SH-SY5Y (cell line): ENCODE results near the gene DCUN1D2.

Experiments
- GATA2 ChIP-seq: IDR thresholded peaks from 2 replicates; pipeline ENCODE4 v1.6.1; 2011; ENCODE audit warnings: mild to moderate bottlenecking, low read depth, low read length
- GATA3 ChIP-seq: IDR thresholded peaks from 2 replicates; pipeline ENCODE4 v1.6.1; 2011; ENCODE audit warnings: low read depth, mild to moderate bottlenecking, low read length, moderate library complexity

DNA sequence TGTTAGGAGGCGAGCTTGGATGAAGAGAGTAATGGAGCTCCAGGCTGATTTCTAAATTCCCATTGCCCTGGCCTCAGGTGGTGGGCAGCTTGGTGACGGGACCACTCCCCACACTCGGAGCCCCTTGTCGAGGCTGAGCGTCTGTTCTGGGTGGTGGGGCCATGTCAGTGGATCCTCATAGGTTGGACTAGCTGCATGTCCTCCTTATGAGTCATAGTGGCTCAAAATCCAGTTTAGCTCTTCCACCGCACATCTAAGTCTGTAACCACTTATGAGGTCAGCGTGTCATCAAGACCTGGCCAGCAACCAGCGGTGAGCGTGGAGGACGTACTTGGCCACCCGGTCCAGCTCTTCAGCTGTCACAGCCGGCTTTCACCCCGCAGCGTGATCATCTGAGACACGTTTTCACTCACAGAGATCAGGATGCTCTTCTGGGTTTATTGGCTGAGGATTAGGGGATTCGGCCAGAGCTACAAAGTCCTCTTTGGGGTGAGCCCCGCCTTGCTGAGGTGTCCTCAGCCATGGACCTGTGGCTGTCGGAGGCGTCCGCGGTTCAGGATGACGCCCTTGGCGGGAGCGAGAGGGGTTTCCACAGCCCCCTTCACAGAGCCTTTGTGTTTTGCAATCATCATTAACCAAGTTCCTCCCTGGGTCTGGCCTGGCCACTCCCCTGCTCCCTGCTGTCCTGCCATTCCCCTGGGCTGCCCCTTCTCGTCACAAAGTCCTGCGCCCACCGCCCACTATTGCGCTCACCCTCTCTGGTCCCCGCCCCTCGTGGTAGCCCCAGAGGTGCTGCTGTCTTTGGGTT, 79.1 kb downstream of the DCUN1D2 start:
- no peak for TF ChIP-seq GATA2
- TF ChIP-seq GATA3, result no peak
